Gastroesophageal sphincter (tissue), 3 donors: Measurements from ENCODE around the gene EML1.

Experiments
- POLR2A ChIP-seq, 2 donors: fragments of 450-650 bp; IDR thresholded peaks; one replicate each; pipeline ENCODE4 v1.6.1; 2017; ENCODE audit warnings: antibody characterized with exemption in 2 of 2, mild to moderate bottlenecking in 2 of 2, moderate library complexity in 1 of 2
- TF ChIP-seq, protein P1 (sequence below), 4 experiments: fragments of 200-600 bp in 2 of 4; fragments of 450-650 bp in 2 of 4; sonication (generic) in 1 of 4; IDR thresholded peaks; one replicate each; pipeline ENCODE4 v1.5.1; 2017 to 2019; ENCODE audit warnings: antibody characterized with exemption in 4 of 4, mild to moderate bottlenecking in 2 of 4, moderate library complexity in 2 of 4

DNA sequence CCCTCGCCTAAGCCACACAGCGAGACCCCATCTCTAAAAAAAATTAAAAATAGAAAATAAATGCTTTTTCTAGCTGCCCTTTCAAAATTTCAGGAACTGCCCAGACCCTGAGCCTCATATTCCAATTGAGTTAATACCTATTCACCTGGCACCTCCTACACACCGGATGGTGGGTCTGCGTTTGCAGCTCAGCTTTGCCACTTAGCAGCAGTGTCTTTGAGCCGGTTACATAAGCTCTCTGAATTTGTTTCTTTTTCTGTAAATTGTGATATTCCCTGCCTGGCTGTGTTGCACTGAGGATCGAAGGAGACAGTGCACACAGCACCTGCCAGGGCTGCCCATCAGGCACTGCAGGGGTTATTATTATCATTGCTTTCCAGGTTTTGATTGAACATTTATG lies 125.6 kb downstream of the EML1 start:
- TF ChIP-seq, protein P1, sequence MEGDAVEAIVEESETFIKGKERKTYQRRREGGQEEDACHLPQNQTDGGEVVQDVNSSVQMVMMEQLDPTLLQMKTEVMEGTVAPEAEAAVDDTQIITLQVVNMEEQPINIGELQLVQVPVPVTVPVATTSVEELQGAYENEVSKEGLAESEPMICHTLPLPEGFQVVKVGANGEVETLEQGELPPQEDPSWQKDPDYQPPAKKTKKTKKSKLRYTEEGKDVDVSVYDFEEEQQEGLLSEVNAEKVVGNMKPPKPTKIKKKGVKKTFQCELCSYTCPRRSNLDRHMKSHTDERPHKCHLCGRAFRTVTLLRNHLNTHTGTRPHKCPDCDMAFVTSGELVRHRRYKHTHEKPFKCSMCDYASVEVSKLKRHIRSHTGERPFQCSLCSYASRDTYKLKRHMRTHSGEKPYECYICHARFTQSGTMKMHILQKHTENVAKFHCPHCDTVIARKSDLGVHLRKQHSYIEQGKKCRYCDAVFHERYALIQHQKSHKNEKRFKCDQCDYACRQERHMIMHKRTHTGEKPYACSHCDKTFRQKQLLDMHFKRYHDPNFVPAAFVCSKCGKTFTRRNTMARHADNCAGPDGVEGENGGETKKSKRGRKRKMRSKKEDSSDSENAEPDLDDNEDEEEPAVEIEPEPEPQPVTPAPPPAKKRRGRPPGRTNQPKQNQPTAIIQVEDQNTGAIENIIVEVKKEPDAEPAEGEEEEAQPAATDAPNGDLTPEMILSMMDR (IDR thresholded peaks at IDR 0.05), result no peak
- TF ChIP-seq POLR2A (IDR thresholded peaks at IDR 0.05), result no peak
